ENCODE measurements around the gene GRIN1. TPM values are rescaled to one million over a fixed set of nuclear protein-coding genes. Genes with fewer than 3 reads are reported as not detected.

Gene GRIN1
- total and polyA plus RNA-seq, 2 of the 13 experiments (the other 11 are each of a cell fraction or from before 2014, with no cell fraction given), result 0.13 TPM; not detected in 1

DNA sequence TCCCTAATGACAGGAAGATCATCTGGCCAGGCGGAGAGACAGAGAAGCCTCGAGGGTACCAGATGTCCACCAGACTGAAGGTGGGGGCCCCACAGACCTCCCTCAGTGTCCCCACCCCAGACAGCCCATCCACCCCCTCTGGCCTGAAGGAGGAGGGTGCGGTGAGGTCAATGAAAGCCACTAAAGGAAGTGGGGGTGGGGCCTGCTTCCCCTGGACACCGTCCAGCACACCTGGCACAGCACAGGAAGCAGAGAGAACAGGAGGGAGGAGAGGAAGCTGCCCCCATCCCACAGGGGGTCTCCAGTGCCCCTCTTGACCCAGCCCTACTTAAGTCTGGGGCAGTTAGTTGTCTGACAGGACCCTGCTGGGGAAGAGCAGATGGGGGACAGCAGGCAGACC is 19.7 kb downstream of the GRIN1 start:
- Histone ChIP-seq H3K27ac (ENCODE audit: extremely low read length, insufficient read depth, low read length) (no peak overlapping the region), H3K4me2 (ENCODE audit: low read depth, low read length) (no peak overlapping the region), H3K36me3 (replicated peaks in 1 of 2; ENCODE audit: control insufficient read depth in 1 of 2, insufficient read depth in 2 of 2, low read length in 2 of 2) (no peaks in the 10 kb centered on the region), H2AFZ (ENCODE audit: low read length) (no peak overlapping the region), H3K79me2 (ENCODE audit: insufficient read depth, low read length) (no peaks in the 10 kb centered on the region), H3K27me3 (ENCODE audit: control insufficient read depth in 1 of 2, insufficient read depth in 2 of 2, low read length in 2 of 2) (peaks cover 13 to 66% of the 10 kb centered on the region in 2 experiments; a peak in 4 of 5 replicates), H3K4me1 (ENCODE audit: insufficient read depth, low read length) (no peaks in the 10 kb centered on the region), H3K9me3 (ENCODE audit: low read length) (no peaks in the 10 kb centered on the region), H3K9ac (ENCODE audit: insufficient read depth, low read depth, low read length) (no peak overlapping the region), H3K4me3 (replicated peaks in 1 of 3; ENCODE audit: insufficient read depth in 1 of 3, low read depth in 2 of 3, low read length in 3 of 3) (no peak overlapping the region), H4K20me1 (ENCODE audit: insufficient read depth, low read length) (no peaks in the 10 kb centered on the region)
- ATAC-seq, result no peak
- no peak for DNase-seq (ENCODE audit: low spot score)
- BruUV-seq (replicated peaks), result no TSS peak
- TF ChIP-seq ZFP36L1 (CRISPR knock-in tag; IDR thresholded peaks at IDR 0.05), result no peak
- POLR2A ChIA-PET, result no interaction called here
- CTCF ChIA-PET (ENCODE audit: low intra/inter-chr PET ratio, low total read pairs), result no interaction called here
- WGBS (ENCODE audit: low lambda C conversion rate), result no CpG with 5 or more reads among the region's 4 CpGs
- no peak for FAIRE-seq
- intact Hi-C loops (cut with micrococcal nuclease; ENCODE audit: unreplicated experiment) (no loop called here), in situ Hi-C loops (cut with HindIII; ENCODE audit: extremely low pct_ligation_motif_present, low pct_unique_long_range_greater_than_20kb) (no loop called here)

DNA sequence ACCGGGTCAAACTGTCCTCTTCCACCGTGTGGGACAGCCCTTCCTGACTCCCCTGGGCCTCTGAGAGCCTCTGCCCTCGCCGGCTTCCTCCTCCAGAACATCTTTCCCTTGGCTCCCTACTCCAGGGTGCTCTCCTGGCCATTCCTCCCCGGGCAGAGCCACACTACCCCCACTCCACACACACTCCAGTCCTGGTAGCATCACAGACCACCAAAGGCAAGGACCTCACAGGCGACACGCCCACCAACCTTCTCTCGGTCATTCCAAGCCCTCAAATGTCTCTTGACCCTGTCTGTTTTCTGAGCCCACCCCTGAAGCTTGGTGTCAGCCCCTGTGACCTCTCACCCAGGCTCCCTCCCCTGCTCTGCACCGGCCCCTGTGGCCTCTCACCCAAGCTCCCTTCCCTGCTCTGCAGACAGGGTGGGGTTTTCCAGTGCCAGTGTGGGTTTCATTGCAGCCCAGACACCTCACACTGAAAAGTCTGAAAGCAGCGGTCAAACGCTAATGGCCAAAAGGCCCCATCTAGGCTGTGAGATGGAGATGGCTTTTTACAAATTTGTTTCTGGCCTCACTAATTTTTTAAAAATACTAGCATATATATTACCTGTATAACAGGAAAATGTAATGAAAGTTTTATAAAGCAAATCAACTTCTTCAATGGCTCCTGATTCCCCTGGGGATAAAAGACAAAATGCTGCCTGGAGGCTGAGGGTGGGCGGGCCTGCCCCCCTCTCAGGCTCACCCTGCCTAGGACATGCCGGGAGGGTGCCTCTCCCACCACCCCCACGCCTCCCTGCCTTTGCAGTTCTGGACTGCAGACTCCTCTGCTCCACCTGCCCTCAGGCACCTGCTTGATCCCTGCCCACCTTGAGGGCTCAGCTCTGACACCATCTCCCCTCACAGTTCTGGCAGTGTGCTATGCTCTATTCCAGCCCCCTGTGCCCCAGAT is 20.4 kb downstream of the GRIN1 start:
- H3K9me3 ChIP-seq (ENCODE audit: low read length), result no peaks in the 10 kb centered on the region
- no peaks in the 10 kb centered on the region for H3K36me3 ChIP-seq (replicated peaks in 1 of 2; ENCODE audit: control insufficient read depth in 1 of 2, insufficient read depth in 2 of 2, low read length in 2 of 2)
- H3K79me2 ChIP-seq (ENCODE audit: insufficient read depth, low read length), result no peaks in the 10 kb centered on the region
- peaks cover 13 to 74% of the 10 kb centered on the region in 2 experiments; a peak in 4 of 5 replicates for H3K27me3 ChIP-seq (ENCODE audit: control insufficient read depth in 1 of 2, insufficient read depth in 2 of 2, low read length in 2 of 2)
- no peak overlapping the region for H3K4me3 ChIP-seq (replicated peaks in 1 of 3; ENCODE audit: insufficient read depth in 1 of 3, low read depth in 2 of 3, low read length in 3 of 3)
- intact Hi-C loops (cut with micrococcal nuclease; ENCODE audit: unreplicated experiment), result no loop called here
- ATAC-seq, result no peak
- FAIRE-seq, result no peak
- DNase-seq (ENCODE audit: low spot score), result no peak
- WGBS (ENCODE audit: low lambda C conversion rate), result 10% methylated on average over 14 of the region's 14 CpGs
- no TSS peak for BruUV-seq (replicated peaks)
- no peak overlapping the region for H3K4me2 ChIP-seq (ENCODE audit: low read depth, low read length)
- no peak overlapping the region for H3K9ac ChIP-seq (ENCODE audit: insufficient read depth, low read depth, low read length)
- H2AFZ ChIP-seq (ENCODE audit: low read length), result no peak overlapping the region
- H4K20me1 ChIP-seq (ENCODE audit: insufficient read depth, low read length), result no peaks in the 10 kb centered on the region
- no peak overlapping the region for H3K27ac ChIP-seq (ENCODE audit: extremely low read length, insufficient read depth, low read length)
- TF ChIP-seq, protein P1, sequence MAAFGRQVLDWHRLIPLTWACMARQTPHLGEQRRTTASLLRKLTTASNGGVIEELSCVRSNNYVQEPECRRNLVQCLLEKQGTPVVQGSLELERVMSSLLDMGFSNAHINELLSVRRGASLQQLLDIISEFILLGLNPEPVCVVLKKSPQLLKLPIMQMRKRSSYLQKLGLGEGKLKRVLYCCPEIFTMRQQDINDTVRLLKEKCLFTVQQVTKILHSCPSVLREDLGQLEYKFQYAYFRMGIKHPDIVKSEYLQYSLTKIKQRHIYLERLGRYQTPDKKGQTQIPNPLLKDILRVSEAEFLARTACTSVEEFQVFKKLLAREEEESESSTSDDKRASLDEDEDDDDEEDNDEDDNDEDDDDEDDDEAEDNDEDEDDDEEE (CRISPR knock-in tag; IDR thresholded peaks at IDR 0.05), result no peak
- TF ChIP-seq ZNF354B (CRISPR knock-in tag; IDR thresholded peaks at IDR 0.05), result no peak
- no peak for TF ChIP-seq YY1 (IDR thresholded peaks at IDR 0.05; ENCODE audit: insufficient read depth, insufficient replicate concordance, low read depth, low read length)
- TF ChIP-seq, protein P2, sequence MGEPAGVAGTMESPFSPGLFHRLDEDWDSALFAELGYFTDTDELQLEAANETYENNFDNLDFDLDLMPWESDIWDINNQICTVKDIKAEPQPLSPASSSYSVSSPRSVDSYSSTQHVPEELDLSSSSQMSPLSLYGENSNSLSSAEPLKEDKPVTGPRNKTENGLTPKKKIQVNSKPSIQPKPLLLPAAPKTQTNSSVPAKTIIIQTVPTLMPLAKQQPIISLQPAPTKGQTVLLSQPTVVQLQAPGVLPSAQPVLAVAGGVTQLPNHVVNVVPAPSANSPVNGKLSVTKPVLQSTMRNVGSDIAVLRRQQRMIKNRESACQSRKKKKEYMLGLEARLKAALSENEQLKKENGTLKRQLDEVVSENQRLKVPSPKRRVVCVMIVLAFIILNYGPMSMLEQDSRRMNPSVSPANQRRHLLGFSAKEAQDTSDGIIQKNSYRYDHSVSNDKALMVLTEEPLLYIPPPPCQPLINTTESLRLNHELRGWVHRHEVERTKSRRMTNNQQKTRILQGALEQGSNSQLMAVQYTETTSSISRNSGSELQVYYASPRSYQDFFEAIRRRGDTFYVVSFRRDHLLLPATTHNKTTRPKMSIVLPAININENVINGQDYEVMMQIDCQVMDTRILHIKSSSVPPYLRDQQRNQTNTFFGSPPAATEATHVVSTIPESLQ (CRISPR knock-in tag; conservative IDR thresholded peaks at IDR 0.05), result no peak
- TF ChIP-seq TOE1 (CRISPR knock-in tag; IDR thresholded peaks at IDR 0.05), result no peak
- no peak for TF ChIP-seq ZNF615 (CRISPR knock-in tag; IDR thresholded peaks at IDR 0.05; ENCODE audit: borderline replicate concordance)
- TF ChIP-seq, protein P3, sequence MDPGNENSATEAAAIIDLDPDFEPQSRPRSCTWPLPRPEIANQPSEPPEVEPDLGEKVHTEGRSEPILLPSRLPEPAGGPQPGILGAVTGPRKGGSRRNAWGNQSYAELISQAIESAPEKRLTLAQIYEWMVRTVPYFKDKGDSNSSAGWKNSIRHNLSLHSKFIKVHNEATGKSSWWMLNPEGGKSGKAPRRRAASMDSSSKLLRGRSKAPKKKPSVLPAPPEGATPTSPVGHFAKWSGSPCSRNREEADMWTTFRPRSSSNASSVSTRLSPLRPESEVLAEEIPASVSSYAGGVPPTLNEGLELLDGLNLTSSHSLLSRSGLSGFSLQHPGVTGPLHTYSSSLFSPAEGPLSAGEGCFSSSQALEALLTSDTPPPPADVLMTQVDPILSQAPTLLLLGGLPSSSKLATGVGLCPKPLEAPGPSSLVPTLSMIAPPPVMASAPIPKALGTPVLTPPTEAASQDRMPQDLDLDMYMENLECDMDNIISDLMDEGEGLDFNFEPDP (CRISPR knock-in tag; conservative IDR thresholded peaks at IDR 0.05), result no peak
- TF ChIP-seq HOXD1 (CRISPR knock-in tag; IDR thresholded peaks at IDR 0.05), result no peak
- TF ChIP-seq ZSCAN30 (CRISPR knock-in tag; IDR thresholded peaks at IDR 0.05), result no peak
- no peak for TF ChIP-seq MED1 (CRISPR knock-in tag; IDR thresholded peaks at IDR 0.05)
- TF ChIP-seq ZNF629 (CRISPR knock-in tag; conservative IDR thresholded peaks at IDR 0.05), result no peak
- H3K4me1 ChIP-seq (ENCODE audit: insufficient read depth, low read length), result no peaks in the 10 kb centered on the region
- CTCF ChIA-PET (ENCODE audit: low intra/inter-chr PET ratio, low total read pairs), result no interaction called here
- in situ Hi-C loops (cut with HindIII; ENCODE audit: extremely low pct_ligation_motif_present, low pct_unique_long_range_greater_than_20kb), result no loop called here
- POLR2A ChIA-PET, result no interaction called here

Data from HepG2 (cell line).